ENCODE results near the gene MYRIP. TPM values are rescaled to one million over a fixed set of nuclear protein-coding genes. Genes with fewer than 3 reads are reported as not detected.

Gene MYRIP
- total and polyA plus RNA-seq, 10 of the 15 experiments (the other 5 are each of a cell fraction or from before 2014, with no cell fraction given): 0.03 to 0.08 (median 0.04) TPM; not detected in 6

DNA sequence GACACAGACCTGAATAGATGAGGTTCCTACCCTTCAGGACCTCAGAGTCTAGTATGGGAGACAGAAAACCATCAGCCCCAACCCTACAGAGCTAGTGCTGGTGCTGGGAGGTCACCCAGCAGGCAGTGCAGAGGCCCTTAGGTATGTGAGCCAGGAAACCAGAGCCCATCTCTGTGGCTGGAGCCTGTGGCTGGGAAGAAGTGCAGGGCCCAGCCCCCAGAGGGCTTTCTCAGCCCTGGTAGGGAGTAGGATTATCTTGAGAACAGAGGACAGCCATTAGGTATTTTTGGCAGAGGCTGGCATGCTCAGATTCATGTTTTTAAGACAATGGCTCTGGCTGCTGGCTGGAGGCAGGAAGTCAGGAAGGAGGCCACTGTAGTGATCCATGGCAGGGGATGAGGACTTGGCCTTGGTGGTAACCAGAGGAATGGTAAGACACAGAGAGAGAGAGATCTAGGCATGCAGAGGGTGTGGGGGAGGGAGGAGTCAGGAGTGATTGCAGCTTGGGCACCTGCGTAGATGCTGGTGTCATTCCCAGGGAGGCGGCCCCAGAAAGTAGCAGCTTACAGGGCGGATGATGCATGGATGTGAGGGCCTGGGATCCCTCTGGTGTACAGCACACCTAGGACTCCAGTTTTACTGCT is 279.2 kb downstream of the MYRIP start:
- H3K27ac ChIP-seq (ENCODE audit: control insufficient read depth, insufficient read depth): no peak overlapping the region
- in situ Hi-C loops (cut with MboI): no loop called here

DNA sequence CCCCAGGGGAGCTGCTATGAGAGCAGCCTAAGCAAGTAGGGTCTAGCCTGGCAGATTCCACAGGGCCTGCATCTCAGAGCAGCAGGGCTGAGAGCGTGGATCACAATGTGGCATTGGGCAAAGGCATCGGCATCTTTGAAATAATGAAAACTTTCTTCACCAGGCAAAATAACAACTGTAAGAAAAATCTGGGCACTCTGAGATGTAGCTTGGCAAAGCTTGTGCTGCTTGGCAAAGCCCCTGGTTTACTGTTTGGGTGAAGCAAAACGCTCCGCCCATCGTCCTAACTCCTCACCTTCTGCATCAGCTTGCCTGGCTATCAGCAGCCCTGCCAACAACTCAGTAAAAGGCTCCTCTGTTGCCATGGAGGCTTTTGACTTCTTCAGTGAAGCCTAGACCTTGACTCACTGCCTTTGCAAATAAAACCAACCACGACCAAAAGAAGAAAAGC is 287.3 kb downstream of the MYRIP start:
- H3K36me3 ChIP-seq (ENCODE audit: control insufficient read depth in 2 of 2, insufficient read depth in 2 of 2, low read length in 1 of 2): no peaks in the 10 kb centered on the region
- BruUV-seq (replicated peaks): no TSS peak
- ChIA-PET SMC1A (ENCODE audit: uncharacterized antibody, unreplicated experiment) (no interaction called here), CTCF (interaction anchor here (1.5 kb wide), 1 partner anchor 219 kb away, joined by 3 read pairs; no protein-coding TSS in a partner anchor), RAD21 (ENCODE audit: unreplicated experiment) (no interaction called here), POLR2A (no interaction called here)
- ATAC-seq (no peak), DNase-seq (ENCODE audit: low read depth, low spot score) (no peak), FAIRE-seq (no peak)
- 50% methylated on average over 6 of the region's 6 CpGs for WGBS (ENCODE audit: insufficient coverage, insufficient replicate concordance, low lambda C conversion rate, missing lambda C conversion rate)
- no peak overlapping the region for H3K9ac ChIP-seq (ENCODE audit: control insufficient read depth, insufficient read depth, low read length)
- no peaks in the 10 kb centered on the region for H4K20me1 ChIP-seq (ENCODE audit: control insufficient read depth, insufficient read depth)
- no peak overlapping the region for H3K4me2 ChIP-seq (ENCODE audit: control insufficient read depth, insufficient read depth)
- H3K4me1 ChIP-seq (ENCODE audit: control insufficient read depth, insufficient read depth, low read length): no peaks in the 10 kb centered on the region
- no peak overlapping the region for H2AFZ ChIP-seq (ENCODE audit: control insufficient read depth, low read depth, low read length)
- in situ Hi-C loops (cut with MboI): no loop called here
- no peak overlapping the region for H3K27ac ChIP-seq (ENCODE audit: control insufficient read depth, insufficient read depth)
- intact Hi-C loops (cut with micrococcal nuclease; ENCODE audit: unreplicated experiment): no loop called here
- no peaks in the 10 kb centered on the region; a peak in 1 of 4 replicates for H3K27me3 ChIP-seq (replicated peaks in 1 of 2; ENCODE audit: control insufficient read depth in 2 of 2, insufficient read depth in 2 of 2, low read length in 1 of 2)
- H3K4me3 ChIP-seq: no peak overlapping the region
- H3K79me2 ChIP-seq (ENCODE audit: control insufficient read depth, insufficient read depth, low read length): no peaks in the 10 kb centered on the region
- no peaks in the 10 kb centered on the region for H3K9me3 ChIP-seq (replicated peaks; ENCODE audit: control insufficient read depth, insufficient read depth, low read length)
- no peak for TF ChIP-seq ETV6 (conservative IDR thresholded peaks at IDR 0.05 in 1 of 2, IDR thresholded peaks at IDR 0.05 in 1 of 2; ENCODE audit: borderline replicate concordance in 1 of 2, low read depth in 1 of 2)
- no peak for TF ChIP-seq NFIC (IDR thresholded peaks at IDR 0.05; ENCODE audit: low read depth, low read length)
- TF ChIP-seq TARDBP (IDR thresholded peaks at IDR 0.05; ENCODE audit: borderline replicate concordance): no peak
- TF ChIP-seq, protein P1, sequence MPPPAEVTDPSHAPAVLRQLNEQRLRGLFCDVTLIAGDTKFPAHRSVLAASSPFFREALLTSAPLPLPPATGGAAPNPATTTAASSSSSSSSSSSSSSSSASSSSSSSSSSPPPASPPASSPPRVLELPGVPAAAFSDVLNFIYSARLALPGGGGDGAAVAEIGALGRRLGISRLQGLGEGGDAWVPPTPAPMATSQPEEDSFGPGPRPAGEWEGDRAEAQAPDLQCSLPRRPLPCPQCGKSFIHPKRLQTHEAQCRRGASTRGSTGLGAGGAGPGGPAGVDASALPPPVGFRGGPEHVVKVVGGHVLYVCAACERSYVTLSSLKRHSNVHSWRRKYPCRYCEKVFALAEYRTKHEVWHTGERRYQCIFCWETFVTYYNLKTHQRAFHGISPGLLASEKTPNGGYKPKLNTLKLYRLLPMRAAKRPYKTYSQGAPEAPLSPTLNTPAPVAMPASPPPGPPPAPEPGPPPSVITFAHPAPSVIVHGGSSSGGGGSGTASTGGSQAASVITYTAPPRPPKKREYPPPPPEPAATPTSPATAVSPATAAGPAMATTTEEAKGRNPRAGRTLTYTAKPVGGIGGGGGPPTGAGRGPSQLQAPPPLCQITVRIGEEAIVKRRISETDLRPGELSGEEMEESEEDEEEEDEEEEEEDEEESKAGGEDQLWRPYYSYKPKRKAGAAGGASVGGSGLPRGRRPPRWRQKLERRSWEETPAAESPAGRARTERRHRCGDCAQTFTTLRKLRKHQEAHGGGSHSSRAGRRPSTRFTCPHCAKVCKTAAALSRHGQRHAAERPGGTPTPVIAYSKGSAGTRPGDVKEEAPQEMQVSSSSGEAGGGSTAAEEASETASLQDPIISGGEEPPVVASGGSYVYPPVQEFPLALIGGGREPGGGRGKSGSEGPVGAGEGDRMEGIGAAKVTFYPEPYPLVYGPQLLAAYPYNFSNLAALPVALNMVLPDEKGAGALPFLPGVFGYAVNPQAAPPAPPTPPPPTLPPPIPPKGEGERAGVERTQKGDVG (CRISPR knock-in tag; IDR thresholded peaks at IDR 0.05): no peak
- TF ChIP-seq KLF5 (IDR thresholded peaks at IDR 0.05; ENCODE audit: partially characterized antibody): no peak
- no peak for TF ChIP-seq MEF2A (IDR thresholded peaks at IDR 0.05; ENCODE audit: insufficient read depth, low read depth, low read length)
- TF ChIP-seq RUNX3 (IDR thresholded peaks at IDR 0.05; ENCODE audit: low read length): no peak
- no peak for TF ChIP-seq CHD2 (IDR thresholded peaks at IDR 0.05; ENCODE audit: borderline replicate concordance, low read depth, low read length)
- TF ChIP-seq, protein P2, sequence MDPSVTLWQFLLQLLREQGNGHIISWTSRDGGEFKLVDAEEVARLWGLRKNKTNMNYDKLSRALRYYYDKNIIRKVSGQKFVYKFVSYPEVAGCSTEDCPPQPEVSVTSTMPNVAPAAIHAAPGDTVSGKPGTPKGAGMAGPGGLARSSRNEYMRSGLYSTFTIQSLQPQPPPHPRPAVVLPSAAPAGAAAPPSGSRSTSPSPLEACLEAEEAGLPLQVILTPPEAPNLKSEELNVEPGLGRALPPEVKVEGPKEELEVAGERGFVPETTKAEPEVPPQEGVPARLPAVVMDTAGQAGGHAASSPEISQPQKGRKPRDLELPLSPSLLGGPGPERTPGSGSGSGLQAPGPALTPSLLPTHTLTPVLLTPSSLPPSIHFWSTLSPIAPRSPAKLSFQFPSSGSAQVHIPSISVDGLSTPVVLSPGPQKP (IDR thresholded peaks at IDR 0.05; ENCODE audit: low read depth, low read length): no peak
- TF ChIP-seq SUPT20H (IDR thresholded peaks at IDR 0.05; ENCODE audit: borderline replicate concordance, control insufficient read depth, low read depth, low read length): no peak

More for the DNA sequence above, 279.2 kb downstream of the MYRIP start:
- no peaks in the 10 kb centered on the region for H3K27me3 ChIP-seq (replicated peaks in 1 of 2; ENCODE audit: control insufficient read depth in 2 of 2, insufficient read depth in 2 of 2, low read length in 1 of 2)
- H2AFZ ChIP-seq (ENCODE audit: control insufficient read depth, low read depth, low read length): no peak overlapping the region
- SMC1A ChIA-PET (ENCODE audit: uncharacterized antibody, unreplicated experiment): no interaction called here
- no peak overlapping the region for H3K9ac ChIP-seq (ENCODE audit: control insufficient read depth, insufficient read depth, low read length)
- no peaks in the 10 kb centered on the region for H3K4me1 ChIP-seq (ENCODE audit: control insufficient read depth, insufficient read depth, low read length)
- TF ChIP-seq, protein P3, sequence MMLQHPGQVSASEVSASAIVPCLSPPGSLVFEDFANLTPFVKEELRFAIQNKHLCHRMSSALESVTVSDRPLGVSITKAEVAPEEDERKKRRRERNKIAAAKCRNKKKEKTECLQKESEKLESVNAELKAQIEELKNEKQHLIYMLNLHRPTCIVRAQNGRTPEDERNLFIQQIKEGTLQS (IDR thresholded peaks at IDR 0.05; ENCODE audit: borderline replicate concordance, extremely low read depth, low read depth, low read length): no peak
- TF ChIP-seq JUND (IDR thresholded peaks at IDR 0.05; ENCODE audit: low read depth, low read length): no peak
- no peaks in the 10 kb centered on the region for H3K79me2 ChIP-seq (ENCODE audit: control insufficient read depth, insufficient read depth, low read length)
- H3K4me2 ChIP-seq (ENCODE audit: control insufficient read depth, insufficient read depth): no peak overlapping the region
- no peaks in the 10 kb centered on the region for H3K36me3 ChIP-seq (ENCODE audit: control insufficient read depth in 2 of 2, insufficient read depth in 2 of 2, low read length in 1 of 2)
- intact Hi-C loops (cut with micrococcal nuclease; ENCODE audit: unreplicated experiment): no loop called here
- no TSS peak for BruUV-seq (replicated peaks)
- POLR2A ChIA-PET: no interaction called here
- no peak overlapping the region for H3K4me3 ChIP-seq
- CTCF ChIA-PET: no interaction called here
- DNase-seq (ENCODE audit: low read depth, low spot score) (no peak), FAIRE-seq (no peak), ATAC-seq (no peak)
- RAD21 ChIA-PET (ENCODE audit: unreplicated experiment): no interaction called here
- WGBS (ENCODE audit: insufficient coverage, insufficient replicate concordance, low lambda C conversion rate, missing lambda C conversion rate): 74% methylated on average over 3 of the region's 3 CpGs
- H4K20me1 ChIP-seq (ENCODE audit: control insufficient read depth, insufficient read depth): no peaks in the 10 kb centered on the region
- no peaks in the 10 kb centered on the region for H3K9me3 ChIP-seq (replicated peaks; ENCODE audit: control insufficient read depth, insufficient read depth, low read length)

Data from GM12878 (cell line).